Activated CD4-positive, alpha-beta T cell treated with anti-CD3 and anti-CD28 coated beads for 36 hours (primary cell): ENCODE measurements around the gene CACNA2D3. TPM values are rescaled to one million over a fixed set of nuclear protein-coding genes. Genes with fewer than 3 reads are reported as not detected.

Experiments
- ATAC-seq: fragments of 200-7000 bp; cut with Tn5 transposase; one replicate; pipeline ENCODE4 v1.10.0; 2021; ENCODE audit warnings: mild to moderate bottlenecking, moderate library complexity
- CTCF ChIA-PET: fragments of 350-600 bp; sonication (Branson Sonifier 250); formaldehyde crosslinking; loops from one replicate; lab custom pipeline; 2021; ENCODE audit warnings: antibody characterized with exemption; lab: Charles Lee
- POLR2A ChIA-PET: fragments of 350-600 bp; sonication (Branson Sonifier 250); formaldehyde crosslinking; loops from one replicate; lab custom pipeline; 2021; ENCODE audit warnings: antibody characterized with exemption, inconsistent platforms; lab: Charles Lee
- DNase-seq: peaks from one replicate; pipeline ENCODE4 v3.0.0-alpha.2; 2020
- H3K27ac Mint-ChIP-seq: one replicate; pipeline ENCODE4 v1.8.0; 2021; ENCODE audit warnings: mixed read lengths
- H3K27me3 Mint-ChIP-seq: one replicate; pipeline ENCODE4 v1.8.0; 2021; ENCODE audit warnings: mixed read lengths
- H3K36me3 Mint-ChIP-seq: one replicate; pipeline ENCODE4 v1.8.0; 2021; ENCODE audit warnings: low read depth, mixed read lengths
- H3K4me1 Mint-ChIP-seq: one replicate; pipeline ENCODE4 v1.8.0; 2021; ENCODE audit warnings: mixed read lengths
- H3K4me3 Mint-ChIP-seq: one replicate; pipeline ENCODE4 v1.8.0; 2021; ENCODE audit warnings: mild to moderate bottlenecking, moderate library complexity, mixed read lengths
- H3K9me3 Mint-ChIP-seq: one replicate; pipeline ENCODE4 v1.8.0; 2021; ENCODE audit warnings: low read depth, mixed read lengths
- intact Hi-C, 2 experiments: fragments of 100-400 bp; cut with DNase I in 1 of 2; cut with micrococcal nuclease in 1 of 2; formaldehyde crosslinking; loops; one replicate each; pipeline versions ENCODE4 v1.14.2 to v1.15.1; 2022 to 2024; cut with DNase I, micrococcal nuclease
- total RNA-seq, 2 experiments: library from RNA; stranded (reverse); gene quantifications; one replicate each; pipeline ENCODE4 v1.2.3, GENCODE V29; 2021

The CACNA2D3 gene
- total RNA-seq, 2 experiments from 2014 or later: not detected

DNA sequence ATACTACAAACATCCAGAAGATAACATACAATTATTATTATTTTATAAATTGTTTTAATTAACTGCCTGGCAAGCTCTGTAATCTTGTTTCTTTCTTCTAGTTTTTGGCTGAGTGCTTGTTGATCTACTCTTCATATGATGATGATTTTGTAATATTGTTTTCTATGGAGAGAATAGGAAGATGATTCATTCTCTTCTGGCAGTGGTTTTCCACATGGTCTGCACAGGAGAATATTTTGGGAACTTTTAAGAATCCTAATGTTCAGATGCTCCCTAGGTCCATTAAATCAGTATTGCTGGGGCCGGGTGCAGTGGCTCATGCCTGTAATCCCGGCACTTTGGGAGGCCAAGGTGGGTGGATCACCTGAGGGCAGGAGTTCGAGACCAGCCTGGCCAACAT lies 37.6 kb downstream of the CACNA2D3 start:
- no peaks in the 10 kb centered on the region for H3K9me3 Mint-ChIP-seq
- H3K36me3 Mint-ChIP-seq: no peaks in the 10 kb centered on the region
- intact Hi-C loops: no loop called here
- no peak for ATAC-seq
- no peak overlapping the region for H3K27ac Mint-ChIP-seq
- peaks cover 9% of the 10 kb centered on the region for H3K27me3 Mint-ChIP-seq
- DNase-seq: no peak
- H3K4me1 Mint-ChIP-seq: no peaks in the 10 kb centered on the region
- ChIA-PET CTCF (no interaction called here), POLR2A (no interaction called here)
- no peak overlapping the region for H3K4me3 Mint-ChIP-seq

DNA sequence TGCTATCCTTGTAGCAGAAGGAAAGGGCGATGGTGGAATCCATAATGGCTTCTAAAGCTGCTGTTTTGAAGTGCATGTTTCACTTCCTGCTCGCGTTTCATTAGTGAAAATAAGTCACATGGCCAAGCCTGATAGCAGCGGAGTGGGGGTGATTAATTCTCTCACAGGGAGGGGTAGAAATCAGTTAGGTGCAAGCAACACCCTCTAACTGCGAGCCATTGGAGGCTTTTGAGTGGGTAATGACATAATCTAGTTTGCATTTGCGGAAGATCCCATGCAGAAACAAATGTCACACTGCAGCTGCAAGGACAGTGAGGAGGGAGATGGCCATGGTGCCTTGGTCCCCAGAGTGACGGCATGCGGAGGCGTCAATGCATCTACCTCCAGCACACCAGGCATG lies 41.1 kb downstream of the CACNA2D3 start:
- ChIA-PET POLR2A (no interaction called here), CTCF (interaction anchor here (0.6 kb wide), 1 partner anchor 25 kb away, joined by 3 read pairs; no protein-coding TSS in a partner anchor)
- H3K27ac Mint-ChIP-seq: no peak overlapping the region
- ATAC-seq (no peak), DNase-seq (no peak)
- no peaks in the 10 kb centered on the region for H3K4me1 Mint-ChIP-seq
- peaks cover 6% of the 10 kb centered on the region for H3K27me3 Mint-ChIP-seq
- H3K36me3 Mint-ChIP-seq: no peaks in the 10 kb centered on the region
- no peak overlapping the region for H3K4me3 Mint-ChIP-seq
- intact Hi-C loops: no loop called here
- H3K9me3 Mint-ChIP-seq: no peaks in the 10 kb centered on the region

DNA sequence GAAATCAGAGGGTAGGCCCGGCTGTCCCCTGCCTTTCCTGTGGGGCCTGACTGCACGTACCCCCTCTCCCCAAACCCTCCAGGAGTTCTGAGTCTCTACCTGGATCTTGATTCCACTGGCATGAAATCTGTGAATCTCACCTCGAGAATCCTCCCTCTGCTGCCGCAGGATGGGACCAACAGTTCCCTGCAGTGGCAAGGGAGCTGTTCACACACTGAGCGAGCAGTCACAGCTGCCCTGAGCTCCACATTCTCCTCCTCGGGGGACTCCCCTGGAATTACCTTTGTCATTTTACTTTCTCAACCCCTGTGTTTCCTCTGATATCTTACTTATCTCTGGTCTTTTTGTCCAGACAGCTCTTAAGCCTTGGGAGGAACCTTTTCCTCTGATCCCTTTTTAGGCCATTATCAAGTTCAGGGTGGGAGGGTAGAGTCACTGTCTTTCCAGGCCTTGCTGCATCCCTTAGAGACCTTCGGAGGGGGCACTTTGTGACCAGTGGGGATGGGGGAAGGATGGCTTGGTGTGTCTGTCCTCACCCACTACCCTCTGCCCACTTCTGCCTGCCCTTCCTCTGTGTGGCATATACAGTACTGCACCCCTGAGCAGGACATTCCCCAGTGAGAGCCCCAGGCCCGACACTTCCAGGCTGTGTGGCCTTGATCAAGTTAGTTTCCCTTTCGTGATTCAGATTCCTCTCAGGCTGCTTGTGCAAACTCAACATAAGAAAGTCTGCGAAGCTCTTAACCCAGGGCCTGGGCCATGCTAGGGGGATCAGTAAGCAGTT lies 42.0 kb downstream of the CACNA2D3 start:
- intact Hi-C loops: no loop called here
- Mint-ChIP-seq H3K9me3 (no peaks in the 10 kb centered on the region), H3K27me3 (peaks cover 4% of the 10 kb centered on the region), H3K4me3 (no peak overlapping the region), H3K36me3 (no peaks in the 10 kb centered on the region), H3K27ac (no peak overlapping the region), H3K4me1 (no peaks in the 10 kb centered on the region)
- ChIA-PET CTCF (no interaction called here), POLR2A (no interaction called here)
- ATAC-seq: no peak
- no peak for DNase-seq

DNA sequence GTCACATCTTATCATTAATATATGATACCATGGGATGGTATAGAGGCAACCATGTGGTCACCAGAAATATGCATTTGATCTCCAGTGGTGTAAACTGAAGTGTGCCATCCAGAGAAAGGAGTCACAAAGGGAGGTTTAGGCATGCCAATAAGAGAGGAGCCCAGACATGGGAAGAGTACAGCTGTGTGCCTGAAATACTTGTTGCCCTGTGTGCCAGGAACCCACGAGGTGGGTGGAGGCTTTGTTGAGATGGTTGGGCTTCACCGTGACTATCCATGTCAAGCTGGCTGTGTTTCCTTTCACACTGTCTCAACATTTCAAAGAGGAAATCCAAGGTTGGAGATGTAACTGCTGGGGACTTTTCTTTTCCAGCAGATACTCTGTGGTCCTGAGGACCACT lies 43.5 kb downstream of the CACNA2D3 start:
- Mint-ChIP-seq H3K9me3 (no peaks in the 10 kb centered on the region), H3K36me3 (no peaks in the 10 kb centered on the region), H3K27me3 (peaks cover 6% of the 10 kb centered on the region), H3K4me1 (no peaks in the 10 kb centered on the region), H3K4me3 (no peak overlapping the region), H3K27ac (no peak overlapping the region)
- DNase-seq: no peak
- intact Hi-C loops: no loop called here
- CTCF ChIA-PET: interaction anchor here (0.6 kb wide), 1 partner anchor 1587 kb away, joined by 3 read pairs; no protein-coding TSS in a partner anchor
- POLR2A ChIA-PET: no interaction called here
- no peak for ATAC-seq

DNA sequence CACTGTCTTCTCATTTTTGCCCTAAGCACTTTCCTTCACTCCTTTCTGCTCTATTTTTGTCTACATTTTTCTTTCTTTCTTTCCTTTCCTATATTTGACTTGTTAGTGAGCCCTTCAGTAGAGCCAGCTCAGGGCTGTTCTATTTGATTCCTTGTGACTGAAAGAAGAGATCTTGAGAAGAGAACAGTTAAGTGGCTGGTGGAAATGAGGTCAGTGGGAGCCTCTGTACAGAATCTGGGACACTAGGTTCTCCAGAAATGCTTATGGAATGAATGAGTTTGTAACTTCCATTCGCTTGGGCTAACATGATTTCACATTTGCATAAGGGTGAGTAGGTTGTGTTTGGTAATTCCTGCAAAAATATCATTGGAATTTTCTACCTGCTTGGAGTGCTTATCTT lies 45.6 kb downstream of the CACNA2D3 start:
- intact Hi-C loops: no loop called here
- H3K4me3 Mint-ChIP-seq: no peak overlapping the region
- POLR2A ChIA-PET: no interaction called here
- H3K9me3 Mint-ChIP-seq: no peaks in the 10 kb centered on the region
- DNase-seq: no peak
- H3K36me3 Mint-ChIP-seq: no peaks in the 10 kb centered on the region
- H3K4me1 Mint-ChIP-seq: no peaks in the 10 kb centered on the region
- no peak overlapping the region for H3K27ac Mint-ChIP-seq
- CTCF ChIA-PET: no interaction called here
- no peak for ATAC-seq
- peaks cover 4% of the 10 kb centered on the region for H3K27me3 Mint-ChIP-seq

DNA sequence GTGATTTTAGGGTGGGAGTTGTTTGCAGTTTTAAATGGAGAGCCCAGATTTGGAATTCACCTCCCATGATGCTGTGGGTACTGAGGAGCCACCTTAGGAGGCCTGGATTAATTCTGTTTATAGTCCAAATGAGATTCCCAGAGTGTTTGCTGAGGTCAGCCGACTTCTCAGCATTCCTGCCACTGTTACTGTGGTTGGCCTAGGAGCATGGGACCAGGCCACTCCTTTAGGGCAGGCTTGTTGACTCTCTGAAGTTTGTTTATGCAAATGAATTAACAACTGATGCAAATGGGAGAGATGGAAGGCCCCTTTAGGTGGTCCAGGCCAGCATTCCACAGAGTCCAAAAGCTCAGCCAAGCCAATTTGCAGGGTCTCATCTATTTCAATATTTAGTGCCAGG lies 46.1 kb downstream of the CACNA2D3 start:
- intact Hi-C loops: no loop called here
- no peak for ATAC-seq
- no peak overlapping the region for H3K4me3 Mint-ChIP-seq
- H3K36me3 Mint-ChIP-seq: no peaks in the 10 kb centered on the region
- H3K4me1 Mint-ChIP-seq: no peaks in the 10 kb centered on the region
- no peaks in the 10 kb centered on the region for H3K9me3 Mint-ChIP-seq
- POLR2A ChIA-PET: no interaction called here
- CTCF ChIA-PET: no interaction called here
- H3K27ac Mint-ChIP-seq: no peak overlapping the region
- H3K27me3 Mint-ChIP-seq: peaks cover 4% of the 10 kb centered on the region
- no peak for DNase-seq

DNA sequence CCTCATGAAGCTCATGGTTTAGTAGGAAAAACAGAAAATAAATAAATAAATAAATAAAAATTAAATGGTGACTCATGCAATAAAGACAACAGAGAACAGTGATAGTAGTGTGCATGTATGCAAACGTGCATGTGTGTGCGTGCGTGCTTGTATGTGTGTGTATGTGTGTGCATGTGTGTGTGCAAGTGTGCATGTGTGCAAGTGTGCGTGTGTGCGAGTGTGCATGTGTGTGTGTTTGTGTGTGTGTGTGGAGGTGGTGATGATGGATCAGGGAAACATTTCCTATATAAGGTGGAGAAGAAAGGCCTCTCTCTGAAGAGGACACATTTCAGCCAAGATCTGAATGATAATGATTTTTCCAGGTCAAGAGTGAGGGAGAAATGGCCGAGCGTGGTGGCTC lies 47.2 kb downstream of the CACNA2D3 start:
- intact Hi-C loops: no loop called here
- H3K27ac Mint-ChIP-seq: no peak overlapping the region
- H3K4me3 Mint-ChIP-seq: no peak overlapping the region
- H3K4me1 Mint-ChIP-seq: no peaks in the 10 kb centered on the region
- no peaks in the 10 kb centered on the region for H3K9me3 Mint-ChIP-seq
- POLR2A ChIA-PET: no interaction called here
- ATAC-seq (no peak), DNase-seq (no peak)
- CTCF ChIA-PET: no interaction called here
- peaks cover 4% of the 10 kb centered on the region for H3K27me3 Mint-ChIP-seq
- H3K36me3 Mint-ChIP-seq: no peaks in the 10 kb centered on the region

DNA sequence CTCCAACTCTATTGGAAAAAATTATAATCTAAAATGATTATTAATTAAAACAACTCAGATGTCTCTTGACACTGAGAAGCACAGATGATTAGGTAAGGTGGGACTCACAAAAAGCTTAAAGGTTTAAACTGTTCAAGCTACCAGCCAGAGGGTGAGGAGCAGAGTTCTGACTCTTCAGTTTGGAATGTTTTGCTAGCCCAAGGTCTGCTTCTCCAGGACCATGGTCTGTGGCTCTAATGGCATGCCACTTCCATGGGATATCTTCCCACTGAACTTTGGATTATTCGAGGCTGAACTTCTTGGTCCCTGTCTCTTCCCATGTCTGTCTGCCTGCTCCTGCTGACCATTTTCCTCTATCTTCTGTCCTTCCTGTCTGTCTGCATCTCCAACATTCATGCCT lies 49.2 kb downstream of the CACNA2D3 start:
- no peaks in the 10 kb centered on the region for H3K4me1 Mint-ChIP-seq
- no peak for ATAC-seq
- no peak overlapping the region for H3K27ac Mint-ChIP-seq
- ChIA-PET CTCF (no interaction called here), POLR2A (no interaction called here)
- no peaks in the 10 kb centered on the region for H3K9me3 Mint-ChIP-seq
- H3K27me3 Mint-ChIP-seq: peaks cover 6% of the 10 kb centered on the region
- no peak for DNase-seq
- intact Hi-C loops: no loop called here
- no peaks in the 10 kb centered on the region for H3K36me3 Mint-ChIP-seq
- no peak overlapping the region for H3K4me3 Mint-ChIP-seq

DNA sequence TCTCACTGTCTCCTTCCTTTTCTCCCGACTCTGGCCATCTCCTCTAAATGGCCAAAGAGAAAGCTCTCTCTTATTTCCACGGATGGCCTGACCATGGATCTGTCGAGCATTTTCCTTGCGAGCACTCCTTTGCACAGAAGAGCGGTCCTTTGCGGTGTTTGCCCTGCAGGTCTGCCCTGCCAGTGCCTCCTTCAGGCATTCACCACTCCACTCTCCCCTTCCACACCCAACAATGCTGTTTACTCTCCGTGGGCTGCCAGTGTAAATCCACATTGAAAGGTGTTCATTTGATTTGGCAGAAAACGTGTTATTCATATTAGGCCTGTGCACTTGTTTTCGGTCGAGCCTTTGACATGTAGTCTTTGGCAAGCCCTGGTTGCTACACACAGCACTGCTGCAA lies 49.6 kb downstream of the CACNA2D3 start:
- CTCF ChIA-PET: no interaction called here
- no peaks in the 10 kb centered on the region for H3K9me3 Mint-ChIP-seq

DNA sequence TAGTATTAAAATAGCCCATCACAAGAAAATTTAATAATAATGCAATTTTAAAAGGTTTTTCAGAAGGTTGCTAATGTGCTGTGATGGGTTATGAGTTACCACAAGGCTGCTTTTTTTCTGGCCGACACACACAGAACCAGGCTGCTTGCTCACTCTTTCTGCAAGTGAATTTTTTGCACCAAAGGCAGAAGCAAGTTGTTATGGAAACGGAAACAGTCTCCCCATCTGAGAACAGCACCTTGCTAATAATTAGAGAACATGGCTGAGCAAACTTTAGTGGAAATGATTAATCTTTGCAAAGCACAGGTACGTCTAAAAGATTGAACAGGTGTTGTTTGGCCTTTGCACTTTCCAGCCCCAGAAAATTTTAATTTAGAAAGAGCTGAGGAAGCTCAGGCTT lies 51.0 kb downstream of the CACNA2D3 start:
- Mint-ChIP-seq H3K4me1 (no peaks in the 10 kb centered on the region), H3K27me3 (peaks cover 6% of the 10 kb centered on the region), H3K4me3 (no peak overlapping the region), H3K27ac (no peak overlapping the region), H3K36me3 (no peaks in the 10 kb centered on the region), H3K9me3 (no peaks in the 10 kb centered on the region)
- ChIA-PET POLR2A (no interaction called here), CTCF (no interaction called here)
- ATAC-seq: no peak
- no peak for DNase-seq
- intact Hi-C loops: no loop called here

More for the DNA sequence above, 49.6 kb downstream of the CACNA2D3 start:
- Mint-ChIP-seq H3K27me3 (peaks cover 6% of the 10 kb centered on the region), H3K27ac (no peak overlapping the region), H3K36me3 (no peaks in the 10 kb centered on the region), H3K4me3 (no peak overlapping the region), H3K4me1 (no peaks in the 10 kb centered on the region)
- ATAC-seq (no peak), DNase-seq (no peak)
- POLR2A ChIA-PET: no interaction called here
- intact Hi-C loops: no loop called here

DNA sequence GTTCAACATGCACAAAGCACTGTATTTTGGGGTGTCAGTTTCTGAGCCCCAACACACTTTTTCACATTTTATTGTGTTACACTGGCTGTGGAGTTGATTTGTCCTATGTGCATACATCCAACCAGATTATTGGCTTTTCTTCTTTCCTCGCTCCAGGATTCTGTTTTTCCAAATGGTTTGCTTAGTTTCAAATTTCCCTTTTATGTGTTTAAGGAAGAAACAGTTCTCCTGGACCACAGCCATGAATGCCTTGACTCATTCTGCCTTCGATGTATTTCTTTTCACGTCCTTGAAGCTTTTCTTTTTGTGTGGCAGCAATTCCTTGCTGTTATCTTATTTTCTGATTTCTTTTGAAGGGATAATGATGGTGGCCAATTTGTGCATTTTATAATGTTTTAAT lies 53.8 kb downstream of the CACNA2D3 start:
- intact Hi-C loops: no loop called here
- ChIA-PET CTCF (no interaction called here), POLR2A (no interaction called here)

DNA sequence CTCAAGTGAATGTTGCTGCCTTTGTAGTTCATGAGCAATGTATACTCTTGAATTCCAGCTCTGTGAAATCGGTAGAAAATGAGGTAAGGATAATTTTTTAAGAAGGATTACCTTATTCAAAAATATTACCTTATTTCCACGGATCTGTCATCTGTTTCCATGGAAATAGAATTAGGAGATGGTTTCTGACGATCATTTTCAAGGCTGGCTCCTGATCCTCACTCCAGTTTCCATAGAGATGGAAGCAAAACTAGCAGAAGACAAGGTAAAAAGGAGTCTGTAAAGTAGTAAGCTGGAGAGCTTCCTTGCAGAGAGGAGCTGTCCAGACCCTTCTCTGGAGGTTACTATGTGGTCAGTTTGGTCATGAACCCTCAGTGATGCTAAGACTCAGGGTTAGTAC lies 55.5 kb downstream of the CACNA2D3 start:
- Mint-ChIP-seq H3K9me3 (no peaks in the 10 kb centered on the region), H3K36me3 (no peaks in the 10 kb centered on the region), H3K4me1 (no peaks in the 10 kb centered on the region), H3K27me3 (peaks cover 2% of the 10 kb centered on the region), H3K27ac (no peak overlapping the region), H3K4me3 (no peak overlapping the region)
- ATAC-seq (no peak), DNase-seq (no peak)
- POLR2A ChIA-PET: no interaction called here
- CTCF ChIA-PET: no interaction called here
- intact Hi-C loops: no loop called here

More for the DNA sequence above, 53.8 kb downstream of the CACNA2D3 start:
- DNase-seq (no peak), ATAC-seq (no peak)
- Mint-ChIP-seq H3K9me3 (no peaks in the 10 kb centered on the region), H3K36me3 (no peaks in the 10 kb centered on the region), H3K27ac (no peak overlapping the region), H3K27me3 (peaks cover 3% of the 10 kb centered on the region), H3K4me1 (no peaks in the 10 kb centered on the region), H3K4me3 (no peak overlapping the region)
